HG03432 (cell line): ENCODE results near the gene SLC29A4.
"Not testable (repeated sequence)": the region's sequence is repeated elsewhere in the genome, so short reads cannot be mapped to it uniquely, and the experiment has no call there.

Experiments
- ATAC-seq: cut with Tn5 transposase; IDR thresholded peaks from one replicate; pipeline ENCODE4 v1.9.1; 2021; ENCODE audit warnings: mild to moderate bottlenecking, moderate library complexity; ENCODE audit not compliant: unreplicated experiment

SLC29A4 gene

DNA sequence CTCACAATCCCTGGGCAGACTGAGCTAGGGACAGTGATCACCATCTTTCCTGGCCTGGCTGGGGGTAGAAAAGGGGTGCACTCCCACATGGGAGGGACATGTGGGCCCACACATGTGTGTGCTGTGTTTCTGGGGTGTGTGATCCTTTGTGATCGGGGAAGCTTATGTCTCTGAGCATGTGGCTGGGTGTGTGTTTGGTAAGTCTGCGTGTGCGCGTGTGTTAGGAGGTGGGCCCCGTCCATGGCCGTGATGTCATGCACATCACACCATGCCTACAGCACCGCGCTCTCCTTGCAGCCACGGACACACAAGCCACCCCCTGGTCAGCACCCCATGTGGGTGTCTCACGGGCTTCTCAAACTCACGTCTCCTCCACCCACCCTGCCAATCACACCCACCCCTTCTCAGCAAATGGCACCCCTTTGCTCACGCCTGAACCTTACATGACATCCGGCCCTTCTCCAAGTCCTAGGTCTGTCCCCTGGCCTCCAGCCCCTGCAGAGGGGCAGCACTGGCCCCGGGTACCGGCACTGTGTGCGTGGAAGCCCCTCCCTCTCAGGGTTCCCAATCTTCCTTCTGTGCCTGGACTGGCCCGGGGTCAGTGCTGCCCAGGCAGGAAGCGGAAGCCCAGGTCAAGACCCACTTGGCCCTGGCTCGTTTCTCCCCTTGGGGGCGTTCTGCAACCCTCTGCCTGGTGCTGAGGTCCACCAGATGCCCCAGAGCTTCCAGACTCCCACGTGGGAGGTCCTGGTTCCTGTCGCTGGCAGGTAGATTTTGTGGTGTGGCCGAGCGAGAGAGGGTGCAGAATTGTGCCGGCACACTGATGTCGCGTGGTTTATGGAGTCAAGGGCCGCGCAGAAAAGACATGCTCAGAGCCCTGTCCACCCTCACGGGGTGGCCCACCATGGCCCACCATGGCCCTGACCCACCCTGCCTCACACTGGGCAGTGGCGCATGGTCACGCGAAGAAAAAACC, 12.6 kb downstream of the SLC29A4 start:
- ATAC-seq: no peak

- no peak for ATAC-seq
Measured at GRCh38 chr7:5296015-5296610, 13.4 kb downstream of the SLC29A4 start.

DNA sequence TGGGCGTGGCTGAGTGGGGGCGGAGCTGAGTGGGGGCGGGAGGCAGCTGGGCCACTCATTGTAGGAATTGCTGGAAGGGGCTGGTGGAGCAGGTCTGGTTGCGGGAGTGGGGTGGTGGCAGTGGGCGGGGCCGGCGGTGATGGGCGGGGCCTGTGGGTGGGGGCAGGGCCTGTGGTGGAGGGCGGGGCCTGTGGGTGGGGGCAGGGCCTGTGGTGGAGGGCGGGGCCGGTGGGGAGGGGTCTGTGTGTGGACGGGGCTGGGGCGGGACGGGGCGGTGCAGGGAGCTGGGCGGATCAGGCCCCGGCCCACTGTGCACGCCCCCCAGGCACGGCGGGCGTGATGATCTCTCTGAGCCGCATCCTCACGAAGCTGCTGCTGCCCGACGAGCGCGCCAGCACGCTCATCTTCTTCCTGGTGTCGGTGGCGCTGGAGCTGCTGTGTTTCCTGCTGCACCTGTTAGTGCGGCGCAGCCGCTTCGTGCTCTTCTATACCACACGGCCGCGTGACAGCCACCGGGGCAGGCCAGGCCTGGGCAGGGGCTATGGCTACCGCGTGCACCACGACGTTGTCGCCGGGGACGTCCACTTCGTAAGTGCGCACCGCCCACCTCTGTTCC, 14.0 kb downstream of the SLC29A4 start:
- peak; percentile 48 for ATAC-seq

DNA sequence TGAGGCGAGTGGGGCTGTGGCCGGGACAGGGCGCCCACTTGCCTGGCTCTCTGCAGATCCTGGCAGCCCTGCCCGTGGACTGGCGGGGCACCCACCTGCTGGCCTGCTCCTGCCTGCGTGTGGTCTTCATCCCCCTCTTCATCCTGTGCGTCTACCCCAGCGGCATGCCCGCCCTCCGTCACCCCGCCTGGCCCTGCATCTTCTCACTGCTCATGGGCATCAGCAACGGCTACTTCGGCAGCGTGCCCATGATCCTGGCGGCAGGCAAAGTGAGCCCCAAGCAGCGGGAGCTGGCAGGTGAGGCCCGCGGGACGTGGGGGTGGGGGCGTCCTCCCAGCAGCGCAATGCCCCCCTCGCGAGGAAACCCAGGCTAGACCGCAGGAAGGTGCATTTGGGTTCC, 17.6 kb downstream of the SLC29A4 start:
- ATAC-seq: no peak

- no peak for ATAC-seq
Measured at GRCh38 chr7:5302577-5302976, 19.8 kb downstream of the SLC29A4 start.

GRCh38 chr7:5303061-5303460, 20.3 kb downstream of the SLC29A4 start:
- ATAC-seq: no peak

- ATAC-seq: no peak
Measured at GRCh38 chr7:5303591-5304505, 21.1 kb downstream of the SLC29A4 start.

GRCh38 chr7:5305050-5305449, 22.3 kb downstream of the SLC29A4 start:
- ATAC-seq: not testable (repeated sequence)

DNA sequence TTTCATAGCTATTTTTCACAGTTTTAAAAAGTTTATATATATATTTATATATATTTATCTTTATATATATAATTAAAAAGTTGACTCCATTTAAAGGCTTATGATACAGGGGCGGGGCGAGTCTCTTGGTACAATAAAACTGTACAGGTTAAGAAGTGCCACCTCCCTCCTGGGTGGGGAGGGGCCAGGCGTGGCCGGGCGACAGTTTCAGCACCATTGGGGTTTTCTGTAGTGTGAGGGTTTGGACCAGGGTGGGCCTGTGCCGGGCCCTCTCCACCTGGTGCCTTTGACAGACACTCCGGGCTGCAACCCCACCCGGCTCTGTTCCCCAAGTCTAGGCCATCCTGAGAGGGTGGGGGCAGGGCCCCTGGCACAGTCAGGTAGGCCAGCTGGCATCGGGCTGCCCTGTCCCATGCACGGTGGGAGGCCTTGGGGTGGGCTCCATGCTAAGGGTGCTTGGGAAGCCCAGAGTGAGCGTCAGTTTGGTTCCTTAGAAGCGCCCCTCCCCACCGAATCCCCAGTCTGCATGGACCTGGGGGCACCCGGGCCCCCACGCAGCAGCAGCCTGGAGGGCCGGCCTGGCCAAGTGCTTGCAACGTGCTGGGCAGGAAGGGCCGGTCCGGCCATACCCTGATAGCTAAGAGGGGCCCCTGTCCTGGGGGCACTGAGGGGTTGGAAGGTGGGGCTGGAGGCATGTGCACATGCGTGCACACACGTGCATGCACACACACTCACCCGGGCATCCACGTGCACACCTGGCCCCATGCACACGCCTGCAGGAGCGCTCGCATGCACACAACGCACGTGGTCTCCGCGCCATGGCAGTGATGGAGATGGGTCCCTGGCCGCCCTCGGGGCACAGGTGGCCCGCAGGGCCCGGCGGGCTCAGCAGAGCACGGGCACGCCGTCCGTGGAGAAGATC, 24.7 kb downstream of the SLC29A4 start:
- not testable (repeated sequence) for ATAC-seq

DNA sequence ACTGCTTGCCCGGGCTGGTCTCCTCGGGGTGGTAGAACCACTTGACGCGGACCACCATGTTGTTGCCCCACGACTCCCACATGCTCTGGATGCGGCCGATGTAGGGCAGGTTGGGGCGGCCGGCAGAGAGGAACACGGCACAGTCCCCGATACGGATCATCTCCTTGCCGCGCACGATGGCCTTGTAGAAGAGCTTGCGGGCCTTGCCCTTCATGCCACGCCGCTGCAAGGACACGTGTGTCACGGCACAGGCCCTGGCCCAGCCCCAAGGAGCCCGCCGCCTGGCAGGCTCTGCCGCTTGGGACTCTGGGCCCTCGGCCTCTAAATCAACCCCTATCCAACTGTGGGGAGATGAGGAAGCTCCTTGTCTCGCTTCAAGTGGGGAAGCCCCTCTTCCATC, 26.4 kb downstream of the SLC29A4 start:
- no peak for ATAC-seq

- ATAC-seq: no peak
Measured at GRCh38 chr7:5310822-5311405, 28.2 kb downstream of the SLC29A4 start.

- not testable (repeated sequence) for ATAC-seq
Measured at GRCh38 chr7:5312276-5313070, 29.7 kb downstream of the SLC29A4 start.

GRCh38 chr7:5313076-5313885, 30.5 kb downstream of the SLC29A4 start:
- not testable (repeated sequence) for ATAC-seq

GRCh38 chr7:5314864-5315263, 32.1 kb downstream of the SLC29A4 start:
- ATAC-seq: no peak

GRCh38 chr7:5315761-5316160, 33.0 kb downstream of the SLC29A4 start:
- ATAC-seq: no peak

GRCh38 chr7:5318613-5319012, 35.9 kb downstream of the SLC29A4 start:
- not testable (repeated sequence) for ATAC-seq

GRCh38 chr7:5320391-5320790, 37.6 kb downstream of the SLC29A4 start:
- ATAC-seq: no peak
